Measurements from ENCODE around the gene HOXB13.

The HOXB13 gene

DNA sequence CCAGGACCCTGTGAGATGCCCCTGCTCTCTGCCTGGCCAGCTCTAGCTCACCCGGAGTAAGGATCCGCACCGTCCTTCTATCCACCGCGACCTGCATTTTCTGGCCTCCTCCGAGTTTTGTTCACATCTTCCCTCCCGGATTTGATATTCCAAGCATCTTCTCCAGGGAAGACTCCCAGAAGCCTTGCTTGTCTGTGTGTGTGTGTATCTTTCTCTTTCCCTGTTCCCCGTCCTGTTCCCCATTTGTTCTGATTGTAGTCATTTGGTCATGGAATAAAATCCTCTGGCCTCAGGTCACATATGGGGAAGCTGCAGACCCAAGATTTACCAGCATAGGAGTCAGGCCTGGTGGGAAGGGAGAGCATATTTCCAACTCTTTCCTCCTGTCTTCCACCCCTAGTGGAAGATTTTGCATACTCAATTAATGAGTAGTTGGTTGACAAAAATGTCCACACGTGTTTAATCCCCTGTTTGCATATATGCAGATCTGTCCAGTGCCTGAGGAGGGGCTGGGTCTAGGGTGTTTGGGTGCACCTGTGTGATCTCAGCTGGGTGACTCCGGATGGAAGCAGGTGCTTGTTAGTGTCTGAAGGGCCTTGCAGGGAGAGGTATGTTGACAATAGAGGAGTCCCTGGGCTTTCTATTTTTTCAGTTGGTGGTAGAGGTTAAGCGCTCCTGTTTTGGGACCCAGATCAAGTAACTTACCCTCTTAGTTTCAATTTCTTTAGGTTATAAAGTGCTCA, 8.1 kb downstream of the HOXB13 start:
- Histone ChIP-seq H3K4me3 (ENCODE audit: insufficient read depth, low read length, poor library complexity, severe bottlenecking) (no peak overlapping the region), H2AFZ (ENCODE audit: low read depth, low read length, severe bottlenecking) (no peak overlapping the region), H3K27ac (ENCODE audit: low read depth, low read length) (no peak overlapping the region), H3K9me3 (ENCODE audit: insufficient read depth, low read length) (no peaks in the 10 kb centered on the region), H3K4me2 (ENCODE audit: low read depth, low read length, poor library complexity, severe bottlenecking) (no peak overlapping the region), H3K9me2 (replicated peaks; ENCODE audit: insufficient read depth, low read length) (no peaks in the 10 kb centered on the region), H3K36me3 (ENCODE audit: low read length) (no peaks in the 10 kb centered on the region), H3K27me3 (ENCODE audit: low read length) (no peaks in the 10 kb centered on the region), H3F3A (ENCODE audit: insufficient read depth) (no peaks in the 10 kb centered on the region), H3K79me2 (ENCODE audit: insufficient read depth, low read length) (no peaks in the 10 kb centered on the region), H4K20me1 (ENCODE audit: low read depth, low read length) (no peaks in the 10 kb centered on the region), H3K9ac (ENCODE audit: low read length) (no peak overlapping the region)
- TF ChIP-seq CTCF (IDR thresholded peaks at IDR 0.05; ENCODE audit: insufficient read depth, low read length, poor library complexity, severe bottlenecking) (no peak), EZH2phosphoT487 (conservative IDR thresholded peaks at IDR 0.05; ENCODE audit: low read length) (no peak)

- no peaks in the 10 kb centered on the region for H3K9me2 ChIP-seq (replicated peaks; ENCODE audit: insufficient read depth, low read length)
- H4K20me1 ChIP-seq (ENCODE audit: low read depth, low read length), result no peaks in the 10 kb centered on the region
- no peak overlapping the region for H3K27ac ChIP-seq (ENCODE audit: low read depth, low read length)
- TF ChIP-seq CTCF (IDR thresholded peaks at IDR 0.05; ENCODE audit: insufficient read depth, low read length, poor library complexity, severe bottlenecking) (no peak), EZH2phosphoT487 (conservative IDR thresholded peaks at IDR 0.05; ENCODE audit: low read length) (no peak)
- H3F3A ChIP-seq (ENCODE audit: insufficient read depth), result no peaks in the 10 kb centered on the region
- H3K36me3 ChIP-seq (ENCODE audit: low read length), result no peaks in the 10 kb centered on the region
- H3K4me2 ChIP-seq (ENCODE audit: low read depth, low read length, poor library complexity, severe bottlenecking), result no peak overlapping the region
- no peak overlapping the region for H2AFZ ChIP-seq (ENCODE audit: low read depth, low read length, severe bottlenecking)
- no peaks in the 10 kb centered on the region for H3K27me3 ChIP-seq (ENCODE audit: low read length)
- no peak overlapping the region for H3K4me3 ChIP-seq (ENCODE audit: insufficient read depth, low read length, poor library complexity, severe bottlenecking)
- no peaks in the 10 kb centered on the region for H3K79me2 ChIP-seq (ENCODE audit: insufficient read depth, low read length)
- H3K9ac ChIP-seq (ENCODE audit: low read length), result no peak overlapping the region
- H3K9me3 ChIP-seq (ENCODE audit: insufficient read depth, low read length), result no peaks in the 10 kb centered on the region
These were observed 8.8 kb downstream of the HOXB13 start for GRCh38 chr17:48719642-48720265.

- no peak overlapping the region for H3K4me2 ChIP-seq (ENCODE audit: low read depth, low read length, poor library complexity, severe bottlenecking)
- H3K4me3 ChIP-seq (ENCODE audit: insufficient read depth, low read length, poor library complexity, severe bottlenecking), result no peak overlapping the region
These were observed 9.5 kb downstream of the HOXB13 start for GRCh38 chr17:48718761-48719641.

More at GRCh38 chr17:48718761-48719641, 9.5 kb downstream of the HOXB13 start:
- Histone ChIP-seq H3F3A (ENCODE audit: insufficient read depth) (no peaks in the 10 kb centered on the region), H2AFZ (ENCODE audit: low read depth, low read length, severe bottlenecking) (no peak overlapping the region), H3K79me2 (ENCODE audit: insufficient read depth, low read length) (no peaks in the 10 kb centered on the region), H3K27me3 (ENCODE audit: low read length) (no peaks in the 10 kb centered on the region), H3K9ac (ENCODE audit: low read length) (no peak overlapping the region), H3K9me2 (replicated peaks; ENCODE audit: insufficient read depth, low read length) (no peaks in the 10 kb centered on the region), H3K27ac (ENCODE audit: low read depth, low read length) (no peak overlapping the region), H3K9me3 (ENCODE audit: insufficient read depth, low read length) (no peaks in the 10 kb centered on the region), H3K36me3 (ENCODE audit: low read length) (no peaks in the 10 kb centered on the region), H4K20me1 (ENCODE audit: low read depth, low read length) (no peaks in the 10 kb centered on the region)
- no peak for TF ChIP-seq EZH2phosphoT487 (conservative IDR thresholded peaks at IDR 0.05; ENCODE audit: low read length)
- TF ChIP-seq CTCF (IDR thresholded peaks at IDR 0.05; ENCODE audit: insufficient read depth, low read length, poor library complexity, severe bottlenecking), result no peak

All from SU-DHL-6 (cell line).